Duodenal mucosa (tissue), 2 donors: ENCODE measurements around the gene C1orf116.

Experiments used
- H3K27ac ChIP-seq: one replicate; pipeline ENCODE4 v1.7.0; 2013; ENCODE audit warnings: low read depth, low read length
- H3K27me3 ChIP-seq, 2 donors: one replicate each; pipeline ENCODE4 v1.7.0; 2013; ENCODE audit warnings: low read length in 2 of 2, control low read depth in 1 of 2; ENCODE audit not compliant: insufficient read depth in 2 of 2, control insufficient read depth in 1 of 2
- H3K36me3 ChIP-seq, 2 donors: one replicate each; pipeline ENCODE4 v1.7.0; 2013; ENCODE audit warnings: low read length in 2 of 2, control low read depth in 1 of 2; ENCODE audit not compliant: insufficient read depth in 2 of 2, control insufficient read depth in 1 of 2
- H3K4me1 ChIP-seq, 2 donors: one replicate each; pipeline ENCODE4 v1.7.0; 2013; ENCODE audit warnings: low read length in 2 of 2, control low read depth in 1 of 2; ENCODE audit not compliant: insufficient read depth in 2 of 2, control insufficient read depth in 1 of 2
- H3K4me3 ChIP-seq, 2 donors: one replicate each; pipeline ENCODE4 v1.7.0; 2013; ENCODE audit warnings: low read length in 2 of 2, low read depth in 1 of 2
- H3K9ac ChIP-seq, 2 donors: one replicate each; pipeline ENCODE4 v1.7.0; 2013; ENCODE audit warnings: low read length in 2 of 2, low read depth in 1 of 2
- H3K9me3 ChIP-seq, 2 donors: one replicate each; pipeline ENCODE4 v1.7.0; 2013; ENCODE audit warnings: low read length in 2 of 2, control low read depth in 1 of 2; ENCODE audit not compliant: control insufficient read depth in 1 of 2

C1orf116 gene

DNA sequence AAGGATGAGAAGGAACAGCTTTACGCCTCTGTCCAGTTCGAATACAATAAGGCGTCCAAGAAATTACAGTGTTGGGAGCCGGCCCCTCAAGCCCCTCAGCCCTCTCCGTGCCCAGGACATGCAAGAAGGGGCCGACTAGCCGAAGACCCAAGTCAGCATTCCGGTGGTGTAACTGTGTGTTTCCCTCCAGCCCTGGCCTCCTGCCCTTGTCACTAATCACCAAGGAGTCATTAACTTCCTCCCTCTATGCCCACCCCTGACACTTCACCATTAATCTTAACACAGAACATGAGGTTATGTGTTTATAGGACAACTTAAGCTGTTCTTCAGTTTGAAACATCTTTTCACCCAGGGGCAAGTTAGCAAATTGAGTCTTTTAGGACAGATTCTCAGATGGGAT, 39.7 kb upstream of the C1orf116 start:
- Histone ChIP-seq H3K4me3 (no peak overlapping the region), H3K27ac (no peak overlapping the region), H3K9me3 (no peaks in the 10 kb centered on the region), H3K27me3 (no peaks in the 10 kb centered on the region), H3K9ac (no peak overlapping the region), H3K4me1 (peaks cover 8 to 23% of the 10 kb centered on the region in 2 donors), H3K36me3 (peaks cover 50 to 77% of the 10 kb centered on the region in 2 donors)

- Histone ChIP-seq H3K4me1 (peaks cover 14 to 29% of the 10 kb centered on the region in 2 donors), H3K36me3 (peaks cover 50 to 78% of the 10 kb centered on the region in 2 donors)
Observed at GRCh38 chr1:207071426-207071825, 38.9 kb upstream of the C1orf116 start.

DNA sequence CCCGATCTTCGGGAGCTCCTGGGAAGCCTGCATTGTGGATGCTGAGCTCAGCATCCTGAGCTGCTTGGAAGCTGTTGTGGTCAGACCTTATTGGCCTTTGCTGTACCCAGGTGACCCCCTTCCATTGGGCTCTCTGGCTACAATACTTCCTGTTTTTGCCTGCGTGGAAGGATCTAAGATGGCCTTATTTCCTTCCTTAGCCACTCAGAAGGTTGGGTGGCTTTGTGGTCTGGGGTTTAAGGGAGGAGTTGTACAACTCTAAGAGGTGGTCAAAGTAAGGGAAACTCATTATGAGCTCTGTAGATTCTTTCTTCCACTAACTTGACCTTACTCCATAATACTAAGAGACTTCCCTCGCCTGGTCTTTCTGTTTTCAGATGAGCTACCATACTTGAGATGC, 38.3 kb upstream of the C1orf116 start:
- H3K27me3 ChIP-seq: no peaks in the 10 kb centered on the region
- no peak overlapping the region for H3K27ac ChIP-seq
- H3K9ac ChIP-seq: no peak overlapping the region
- peaks cover 50 to 79% of the 10 kb centered on the region in 2 donors for H3K36me3 ChIP-seq
- H3K4me3 ChIP-seq: no peak overlapping the region
- H3K4me1 ChIP-seq: peaks cover 18 to 34% of the 10 kb centered on the region in 2 donors
- no peaks in the 10 kb centered on the region for H3K9me3 ChIP-seq

More at GRCh38 chr1:207071426-207071825, 38.9 kb upstream of the C1orf116 start:
- Histone ChIP-seq H3K4me3 (no peak overlapping the region), H3K9ac (no peak overlapping the region), H3K27ac (no peak overlapping the region), H3K27me3 (no peaks in the 10 kb centered on the region), H3K9me3 (no peaks in the 10 kb centered on the region)

GRCh38 chr1:207069858-207070506, 37.4 kb upstream of the C1orf116 start:
- Histone ChIP-seq H3K27me3 (no peaks in the 10 kb centered on the region), H3K4me1 (peaks cover 18 to 34% of the 10 kb centered on the region in 2 donors), H3K36me3 (peaks cover 49 to 78% of the 10 kb centered on the region in 2 donors), H3K4me3 (no peak overlapping the region), H3K27ac (no peak overlapping the region), H3K9ac (no peak overlapping the region), H3K9me3 (no peaks in the 10 kb centered on the region)

GRCh38 chr1:207069061-207069460, 36.5 kb upstream of the C1orf116 start:
- Histone ChIP-seq H3K4me3 (no peak overlapping the region), H3K9ac (no peak overlapping the region), H3K27me3 (no peaks in the 10 kb centered on the region), H3K9me3 (no peaks in the 10 kb centered on the region), H3K27ac (no peak overlapping the region), H3K4me1 (peaks cover 24 to 39% of the 10 kb centered on the region in 2 donors), H3K36me3 (peaks cover 47 to 75% of the 10 kb centered on the region in 2 donors)

DNA sequence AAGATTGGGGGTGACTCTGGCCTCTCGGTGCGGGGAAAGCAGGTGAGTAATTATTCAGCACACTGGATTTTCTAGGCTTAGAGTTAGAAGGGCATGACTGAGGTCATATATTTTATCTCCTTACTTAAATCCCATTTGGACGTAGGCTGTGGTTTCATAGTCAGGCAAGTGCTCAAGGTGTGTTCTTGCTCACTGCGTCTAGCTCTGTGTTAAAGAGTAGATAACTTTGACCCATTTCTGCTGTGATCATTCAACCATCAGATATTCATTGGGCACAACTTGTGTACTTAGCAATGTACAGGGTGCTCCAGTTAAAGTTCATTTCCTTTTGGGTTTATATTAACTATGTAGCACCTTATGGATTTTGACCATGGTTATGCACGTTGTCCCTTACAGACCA, 35.1 kb upstream of the C1orf116 start:
- peaks cover 55 to 76% of the 10 kb centered on the region in 2 donors for H3K36me3 ChIP-seq
- H3K4me1 ChIP-seq: peaks cover 24 to 47% of the 10 kb centered on the region in 2 donors
- H3K27me3 ChIP-seq: no peaks in the 10 kb centered on the region
- no peaks in the 10 kb centered on the region for H3K9me3 ChIP-seq
- H3K9ac ChIP-seq: peak overlapping the region; percentile 0 to 48
- H3K4me3 ChIP-seq: peak overlapping the region in 1 of 2 donors; percentile 32
- H3K27ac ChIP-seq: peak overlapping the region; percentile 67

DNA sequence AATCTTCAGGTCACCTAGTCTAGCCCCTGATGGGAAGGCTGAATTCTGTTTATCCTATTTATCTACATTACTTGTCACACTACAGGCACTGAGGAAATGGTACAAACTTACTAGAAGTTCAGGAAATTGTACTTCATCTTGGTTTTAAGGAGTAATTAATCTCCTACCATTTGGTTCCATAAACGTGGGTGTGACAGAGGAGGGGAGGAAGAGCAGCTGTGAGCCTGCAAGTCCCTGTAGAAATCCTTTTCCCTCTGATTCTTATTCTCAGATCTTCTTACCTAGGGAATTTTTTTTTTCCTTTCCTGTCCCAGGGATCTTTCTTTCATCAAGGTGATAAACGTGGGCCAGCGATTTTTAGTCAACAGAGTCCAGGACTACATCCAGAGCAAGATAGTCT, 34.6 kb upstream of the C1orf116 start:
- Histone ChIP-seq H3K4me3 (peak overlapping the region in 1 of 2 donors; percentile 32), H3K9ac (peak overlapping the region; percentile 0 to 48), H3K27me3 (no peaks in the 10 kb centered on the region), H3K36me3 (peaks cover 55 to 76% of the 10 kb centered on the region in 2 donors), H3K9me3 (no peaks in the 10 kb centered on the region), H3K4me1 (peaks cover 24 to 47% of the 10 kb centered on the region in 2 donors), H3K27ac (peak overlapping the region; percentile 67)

- no peak overlapping the region for H3K9ac ChIP-seq
- H3K4me1 ChIP-seq: peaks cover 24 to 45% of the 10 kb centered on the region in 2 donors
- no peaks in the 10 kb centered on the region for H3K27me3 ChIP-seq
- no peaks in the 10 kb centered on the region for H3K9me3 ChIP-seq
- H3K27ac ChIP-seq: no peak overlapping the region
- H3K4me3 ChIP-seq: no peak overlapping the region
- H3K36me3 ChIP-seq: peaks cover 44 to 66% of the 10 kb centered on the region in 2 donors
Observed at GRCh38 chr1:207064561-207064960, 32.0 kb upstream of the C1orf116 start.

GRCh38 chr1:207063014-207063413, 30.5 kb upstream of the C1orf116 start:
- Histone ChIP-seq H3K9ac (no peak overlapping the region), H3K9me3 (no peaks in the 10 kb centered on the region), H3K36me3 (peaks cover 37 to 59% of the 10 kb centered on the region in 2 donors), H3K27ac (no peak overlapping the region), H3K27me3 (no peaks in the 10 kb centered on the region), H3K4me1 (peaks cover 20 to 40% of the 10 kb centered on the region in 2 donors), H3K4me3 (no peak overlapping the region)

- Histone ChIP-seq H3K36me3 (peaks cover 36 to 58% of the 10 kb centered on the region in 2 donors), H3K27me3 (no peaks in the 10 kb centered on the region), H3K27ac (no peak overlapping the region), H3K9me3 (no peaks in the 10 kb centered on the region), H3K9ac (no peak overlapping the region), H3K4me1 (peaks cover 15 to 37% of the 10 kb centered on the region in 2 donors), H3K4me3 (no peak overlapping the region)
Observed at GRCh38 chr1:207062058-207062457, 29.5 kb upstream of the C1orf116 start.
